Measurements from ENCODE around the gene LAIR2. TPM values are rescaled to one million over a fixed set of nuclear protein-coding genes. Genes with fewer than 3 reads are reported as not detected.

The LAIR2 gene
- total and polyA plus RNA-seq, 2 of the 13 experiments (the other 11 are each of a cell fraction or from before 2014, with no cell fraction given) = 1.3 to 1.9 TPM

DNA sequence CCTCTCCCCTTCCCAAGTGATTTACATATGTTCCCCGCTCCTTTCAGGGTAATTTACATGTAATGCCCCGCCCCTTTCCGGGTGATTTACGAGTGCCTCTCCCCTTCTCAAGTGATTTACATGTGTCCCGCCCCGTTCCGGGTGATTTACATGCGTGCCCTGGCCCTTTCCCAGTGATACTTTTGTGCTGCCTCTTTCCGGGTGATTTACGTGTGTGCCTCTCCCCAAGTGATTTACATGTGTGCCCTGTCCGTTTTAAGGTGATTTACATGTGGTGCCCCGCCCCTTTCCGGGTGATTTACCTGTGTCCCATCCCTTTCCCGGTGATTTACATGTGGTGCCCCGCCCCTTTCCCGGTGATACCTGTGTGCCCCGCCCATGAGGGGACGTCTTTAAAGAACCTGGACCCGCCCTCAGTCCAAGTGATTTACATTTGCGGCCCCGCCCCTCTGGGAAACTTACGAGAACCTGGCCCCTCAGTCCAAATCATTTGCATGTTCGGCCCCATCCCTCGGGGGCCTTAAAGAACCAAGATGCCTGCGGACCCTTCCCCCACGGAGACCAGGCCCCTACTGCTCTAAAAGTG is 38.5 kb upstream of the LAIR2 start (continued):
- TF ChIP-seq, protein P1, sequence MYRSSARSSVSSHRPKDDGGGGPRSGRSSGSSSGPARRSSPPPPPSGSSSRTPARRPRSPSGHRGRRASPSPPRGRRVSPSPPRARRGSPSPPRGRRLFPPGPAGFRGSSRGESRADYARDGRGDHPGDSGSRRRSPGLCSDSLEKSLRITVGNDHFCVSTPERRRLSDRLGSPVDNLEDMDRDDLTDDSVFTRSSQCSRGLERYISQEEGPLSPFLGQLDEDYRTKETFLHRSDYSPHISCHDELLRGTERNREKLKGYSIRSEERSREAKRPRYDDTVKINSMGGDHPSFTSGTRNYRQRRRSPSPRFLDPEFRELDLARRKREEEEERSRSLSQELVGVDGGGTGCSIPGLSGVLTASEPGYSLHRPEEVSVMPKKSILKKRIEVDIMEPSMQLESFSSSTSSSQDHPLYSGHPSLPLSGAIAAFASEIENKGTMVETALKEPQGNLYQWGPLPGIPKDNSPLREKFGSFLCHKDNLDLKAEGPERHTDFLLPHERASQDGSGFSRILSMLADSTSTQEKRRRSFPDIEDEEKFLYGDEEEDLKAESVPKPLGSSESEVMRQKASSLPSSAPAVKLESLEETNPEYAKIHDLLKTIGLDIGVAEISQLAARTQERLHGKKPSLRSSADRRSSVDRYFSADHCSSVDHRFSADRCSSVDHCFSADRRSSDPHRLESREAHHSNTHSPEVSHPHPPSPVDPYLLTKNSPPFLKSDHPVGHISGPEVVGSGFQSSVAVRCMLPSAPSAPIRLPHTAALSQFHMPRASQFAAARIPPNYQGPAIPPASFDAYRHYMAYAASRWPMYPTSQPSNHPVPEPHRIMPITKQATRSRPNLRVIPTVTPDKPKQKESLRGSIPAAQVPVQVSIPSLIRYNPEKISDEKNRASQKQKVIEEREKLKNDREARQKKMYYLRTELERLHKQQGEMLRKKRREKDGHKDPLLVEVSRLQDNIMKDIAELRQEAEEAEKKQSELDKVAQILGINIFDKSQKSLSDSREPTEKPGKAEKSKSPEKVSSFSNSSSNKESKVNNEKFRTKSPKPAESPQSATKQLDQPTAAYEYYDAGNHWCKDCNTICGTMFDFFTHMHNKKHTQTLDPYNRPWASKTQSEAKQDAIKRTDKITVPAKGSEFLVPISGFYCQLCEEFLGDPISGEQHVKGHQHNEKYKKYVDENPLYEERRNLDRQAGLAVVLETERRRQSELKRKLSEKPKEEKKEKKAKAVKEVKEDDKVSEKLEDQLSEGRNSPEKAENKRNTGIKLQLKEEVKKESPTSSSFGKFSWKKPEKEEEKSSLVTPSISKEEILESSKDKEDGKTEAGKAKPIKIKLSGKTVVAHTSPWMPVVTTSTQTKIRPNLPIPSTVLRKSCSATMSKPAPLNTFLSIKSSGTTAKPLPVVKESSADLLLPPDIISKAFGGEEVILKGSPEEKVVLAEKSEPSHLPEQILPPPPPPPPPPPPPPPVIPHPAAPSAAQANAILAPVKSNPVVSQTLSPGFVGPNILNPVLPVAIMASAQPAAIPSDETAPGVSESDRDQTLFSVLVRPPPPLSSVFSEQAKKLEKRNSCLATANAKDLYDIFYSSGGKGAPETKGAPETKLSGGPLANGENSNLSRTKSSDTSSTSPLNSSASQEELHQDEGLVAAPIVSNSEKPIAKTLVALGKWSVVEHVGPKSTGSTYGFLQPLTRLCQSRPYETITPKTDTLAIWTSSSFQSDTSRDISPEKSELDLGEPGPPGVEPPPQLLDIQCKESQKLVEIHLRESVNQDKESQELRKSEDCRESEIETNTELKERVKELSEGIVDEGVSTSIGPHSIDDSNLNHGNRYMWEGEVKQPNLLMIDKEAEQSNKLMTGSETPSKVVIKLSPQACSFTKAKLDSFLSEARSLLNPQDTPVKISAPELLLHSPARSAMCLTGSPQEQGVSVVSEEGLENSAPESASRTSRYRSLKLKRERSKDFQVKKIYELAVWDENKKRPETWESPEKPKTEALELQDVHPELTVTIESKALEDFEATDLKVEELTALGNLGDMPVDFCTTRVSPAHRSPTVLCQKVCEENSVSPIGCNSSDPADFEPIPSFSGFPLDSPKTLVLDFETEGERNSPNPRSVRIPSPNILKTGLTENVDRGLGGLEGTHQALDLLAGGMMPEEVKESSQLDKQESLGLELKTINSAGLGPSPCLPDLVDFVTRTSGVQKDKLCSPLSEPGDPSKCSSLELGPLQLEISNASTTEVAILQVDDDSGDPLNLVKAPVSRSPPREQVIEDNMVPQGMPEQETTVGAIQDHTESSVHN (CRISPR knock-in tag; IDR thresholded peaks at IDR 0.05) = no peak
- TF ChIP-seq AGO1 (IDR thresholded peaks at IDR 0.05; ENCODE audit: low read depth, low read length, poor library complexity, severe bottlenecking) = no peak
- no peak; the same call in 1 of the 2 replicates for TF ChIP-seq ZNF546 (CRISPR knock-in tag; conservative IDR thresholded peaks at IDR 0.05)
- TF ChIP-seq KDM5A (IDR thresholded peaks at IDR 0.05; ENCODE audit: borderline replicate concordance, low read length) = peak; percentile 17; the same call in 1 of the 2 replicates
- TF ChIP-seq ZNF569 (CRISPR knock-in tag; IDR thresholded peaks at IDR 0.05; ENCODE audit: borderline replicate concordance) = 0 out of 2 replicates have a peak, but pooled peaks have one; percentile 58
- no peak for TF ChIP-seq ZFY (CRISPR knock-in tag; IDR thresholded peaks at IDR 0.05)
- no peak for TF ChIP-seq ARID2 (CRISPR knock-in tag; IDR thresholded peaks at IDR 0.05; ENCODE audit: borderline replicate concordance)
- peak; percentile 19; the same call in 1 of the 2 replicates for TF ChIP-seq BORCS8-MEF2B (CRISPR knock-in tag; IDR thresholded peaks at IDR 0.05)
- TF ChIP-seq ZNF629 (CRISPR knock-in tag; conservative IDR thresholded peaks at IDR 0.05) = no peak
